IMR-90 (cell line): Measurements from ENCODE around the gene RND3. TPM values are rescaled to one million over a fixed set of nuclear protein-coding genes. Genes with fewer than 3 reads are reported as not detected.

Experiments used
- ATAC-seq: fragments of 200-7000 bp; cut with Tn5 transposase; 2 replicates; pipeline ENCODE4 v1.9.1; 2020; ENCODE audit warnings: low read depth, mild to moderate bottlenecking, moderate library complexity
- BruUV-seq: library from RNA; stranded (reverse); fragments of 400-500 nt; replicated peaks from 2 replicates; lab custom pipeline; 2021; lab: Mats Ljungman, UMichigan
- CTCF ChIA-PET: fragments of 300-600 bp; formaldehyde crosslinking; extraction: SDS; loops from one replicate; lab custom pipeline; 2021; ENCODE audit warnings: antibody characterized with exemption; lab: Yijun Ruan, JAX
- POLR2A ChIA-PET: fragments of 300-600 bp; sonication (Branson Sonifier 250); formaldehyde crosslinking; loops from one replicate; lab custom pipeline; 2022; ENCODE audit warnings: antibody characterized with exemption; ENCODE audit not compliant: unreplicated experiment; lab: Charles Lee
- DNase-seq: peaks from one replicate; pipeline ENCODE4 v3.0.0; 2013
- H2AFZ ChIP-seq: replicated peaks from 2 replicates; pipeline ENCODE3; 2013; ENCODE audit warnings: low read length, mild to moderate bottlenecking; ENCODE audit not compliant: poor library complexity
- H2AK5ac ChIP-seq: 2 replicates; pipeline ENCODE4 v1.6.1; 2013; ENCODE audit warnings: low read depth, low read length, inconsistent platforms
- H2AK9ac ChIP-seq: replicated peaks from 2 replicates; pipeline ENCODE3; 2013; ENCODE audit warnings: mild to moderate bottlenecking, low read depth, low read length, moderate library complexity; ENCODE audit not compliant: poor library complexity
- H2BK120ac ChIP-seq: 2 replicates; pipeline ENCODE4 v1.6.1; 2013; ENCODE audit warnings: low read depth, low read length, inconsistent platforms
- H2BK15ac ChIP-seq: 3 replicates; pipeline ENCODE4 v1.6.1; 2013; ENCODE audit warnings: low read depth, low read length, inconsistent platforms
- H2BK20ac ChIP-seq: 2 replicates; pipeline ENCODE4 v1.6.1; 2013; ENCODE audit warnings: low read depth, mild to moderate bottlenecking, inconsistent platforms, low read length, moderate library complexity
- H2BK5ac ChIP-seq: 2 replicates; pipeline ENCODE4 v1.6.1; 2013; ENCODE audit warnings: mild to moderate bottlenecking, low read depth, low read length, inconsistent platforms; ENCODE audit not compliant: poor library complexity, severe bottlenecking
- H3K14ac ChIP-seq: replicated peaks from 2 replicates; pipeline ENCODE4 v1.6.1; 2013; ENCODE audit warnings: low read depth, low read length, inconsistent platforms
- H3K18ac ChIP-seq: 2 replicates; pipeline ENCODE4 v1.6.1; 2013; ENCODE audit warnings: low read depth, low read length, control low read depth
- H3K23ac ChIP-seq: 2 replicates; pipeline ENCODE4 v1.6.1; 2013; ENCODE audit warnings: low read depth, low read length, inconsistent platforms
- H3K27ac ChIP-seq: 2 replicates; pipeline ENCODE4 v1.5.1; 2013; ENCODE audit warnings: mild to moderate bottlenecking, control low read depth, low read length; ENCODE audit not compliant: insufficient read depth
- H3K27me3 ChIP-seq: 2 replicates; pipeline ENCODE4 v1.6.1; 2013; ENCODE audit warnings: low read length; ENCODE audit not compliant: control insufficient read depth, insufficient read depth
- H3K36me3 ChIP-seq: 2 replicates; pipeline ENCODE4 v1.6.1; 2013; ENCODE audit warnings: low read length, mixed read lengths; ENCODE audit not compliant: control insufficient read depth, insufficient read depth
- H3K4ac ChIP-seq: 2 replicates; pipeline ENCODE4 v1.6.1; 2013; ENCODE audit warnings: low read depth, low read length, inconsistent platforms
- H3K4me1 ChIP-seq: 2 replicates; pipeline ENCODE4 v1.6.1; 2013; ENCODE audit warnings: low read length, mixed read lengths; ENCODE audit not compliant: control insufficient read depth, insufficient read depth
- H3K4me2 ChIP-seq: 2 replicates; pipeline ENCODE4 v1.6.1; 2013; ENCODE audit warnings: low read depth, mild to moderate bottlenecking, control low read depth, low read length, moderate library complexity
- H3K4me3 ChIP-seq: 2 replicates; pipeline ENCODE4 v1.5.1; 2013; ENCODE audit warnings: low read depth, mild to moderate bottlenecking, control low read depth, low read length, moderate library complexity; ENCODE audit not compliant: insufficient read depth
- H3K56ac ChIP-seq: 2 replicates; pipeline ENCODE4 v1.6.1; 2013; ENCODE audit warnings: low read length, inconsistent platforms; ENCODE audit not compliant: insufficient read depth; ENCODE audit errors: extremely low read depth
- H3K79me1 ChIP-seq, 2 experiments: 2 replicates each; pipeline ENCODE4 v1.6.1; 2013; ENCODE audit warnings: low read length in 2 of 2, inconsistent platforms in 1 of 2, low read depth in 1 of 2
- H3K9ac ChIP-seq: 2 replicates; pipeline ENCODE4 v1.6.1; 2013; ENCODE audit warnings: low read depth, low read length, control low read depth
- H3K9me1 ChIP-seq: 2 replicates; pipeline ENCODE4 v1.6.1; 2013; ENCODE audit warnings: low read length, inconsistent platforms; ENCODE audit not compliant: insufficient read depth
- H3K9me3 ChIP-seq: 2 replicates; pipeline ENCODE4 v1.6.1; 2013; ENCODE audit warnings: low read length; ENCODE audit not compliant: control insufficient read depth, insufficient read depth
- H4K20me1 ChIP-seq: 2 replicates; pipeline ENCODE4 v1.6.1; 2013; ENCODE audit warnings: low read length, inconsistent platforms; ENCODE audit not compliant: insufficient read depth
- H4K5ac ChIP-seq: 2 replicates; pipeline ENCODE4 v1.6.1; 2013; ENCODE audit warnings: mild to moderate bottlenecking, low read depth, low read length, control low read depth
- H4K8ac ChIP-seq, 2 experiments: 2 replicates each; pipeline ENCODE4 v1.6.1; 2013; ENCODE audit warnings: low read depth in 2 of 2, low read length in 2 of 2, control low read depth in 1 of 2, inconsistent platforms in 1 of 2
- H4K91ac ChIP-seq: 2 replicates; pipeline ENCODE4 v1.6.1; 2013; ENCODE audit warnings: low read depth, low read length, inconsistent platforms; ENCODE audit not compliant: insufficient read depth
- CEBPB ChIP-seq: IDR thresholded peaks from 2 replicates; pipeline ENCODE4 v1.6.1; 2012; ENCODE audit warnings: low read depth, low read length, improper control_type of control experiment
- CHD1 ChIP-seq: IDR thresholded peaks from 2 replicates; pipeline ENCODE4 v1.6.1; 2012; ENCODE audit warnings: low read depth, low read length, improper control_type of control experiment
- CTCF ChIP-seq: conservative IDR thresholded peaks from 2 replicates; pipeline ENCODE4 v1.5.1; 2012; ENCODE audit warnings: mild to moderate bottlenecking, low read depth, low read length, improper control_type of control experiment
- FOS ChIP-seq: fragments of 150-350 bp; IDR thresholded peaks from 2 replicates; pipeline ENCODE4 v1.6.1; 2016; ENCODE audit warnings: low read depth, low read length
- MAZ ChIP-seq: IDR thresholded peaks from 2 replicates; pipeline ENCODE4 v1.6.1; 2012; ENCODE audit warnings: low read depth, mild to moderate bottlenecking, low read length, improper control_type of control experiment, moderate library complexity, borderline replicate concordance
- MXI1 ChIP-seq: IDR thresholded peaks from 2 replicates; pipeline ENCODE4 v1.6.1; 2012; ENCODE audit warnings: low read depth, mild to moderate bottlenecking, low read length, moderate library complexity, borderline replicate concordance
- NFE2L2 ChIP-seq: fragments of 150-350 bp; IDR thresholded peaks from 2 replicates; pipeline ENCODE4 v1.6.1; 2016; ENCODE audit warnings: low read depth, mild to moderate bottlenecking, low read length
- POLR2A ChIP-seq: IDR thresholded peaks from 2 replicates; pipeline ENCODE4 v1.6.1; 2012; ENCODE audit warnings: mild to moderate bottlenecking, low read depth, low read length
- RAD21 ChIP-seq: IDR thresholded peaks from 2 replicates; pipeline ENCODE4 v1.6.1; 2012; ENCODE audit warnings: low read length, improper control_type of control experiment
- RCOR1 ChIP-seq: IDR thresholded peaks from 2 replicates; pipeline ENCODE4 v1.6.1; 2012; ENCODE audit warnings: mild to moderate bottlenecking, low read length, improper control_type of control experiment; ENCODE audit not compliant: insufficient replicate concordance
- RFX5 ChIP-seq: IDR thresholded peaks from 2 replicates; pipeline ENCODE4 v1.8.0; 2012; ENCODE audit warnings: low read depth, mild to moderate bottlenecking, low read length, moderate library complexity
- SMC3 ChIP-seq: fragments of 150-350 bp; IDR thresholded peaks from 2 replicates; pipeline ENCODE4 v1.6.1; 2016; ENCODE audit warnings: low read depth, mild to moderate bottlenecking, antibody characterized with exemption, low read length, moderate library complexity
- WGBS, 2 experiments: methylation state at CpG; one replicate each; pipeline versions ENCODE4 v1.1.5 to v1.1.7; 2013; ENCODE audit warnings: missing lambda C conversion rate in 2 of 2; ENCODE audit not compliant: insufficient read length in 1 of 2; ENCODE audit errors: extremely low coverage in 2 of 2; 5-methylcytosine and 5-hydroxymethylcytosine counted together
- dilution Hi-C: fragments of 300-500 bp; cut with HindIII; formaldehyde crosslinking; loops from one replicate; pipeline ENCODE4 v1.14.3; 2018; ENCODE audit warnings: low sequenced_read_pairs; ENCODE audit not compliant: unreplicated experiment
- in situ Hi-C: fragments of 300-500 bp; cut with MboI; formaldehyde crosslinking; loops from 3 replicates; pipeline ENCODE4 v1.14.3; 2019; ENCODE audit warnings: low sequenced_read_pairs, inconsistent platforms, mixed read lengths
- intact Hi-C: fragments of 100-400 bp; cut with micrococcal nuclease; formaldehyde crosslinking; loops from 2 replicates; pipeline ENCODE4 v1.10.0; 2022
- polyA plus RNA-seq, 3 experiments: library from polyadenylated mRNA; depleted of rRNA; stranded (reverse); fragments of >200 nt; gene quantifications; 2 replicates each; pipeline ENCODE4 v1.2.3, GENCODE V29; 2012; ENCODE audit warnings: low replicate concordance in 1 of 3
- total RNA-seq: library from RNA; depleted of rRNA; stranded (reverse); fragments of >200 nt; gene quantifications from 2 replicates; pipeline ENCODE4 v1.2.3, GENCODE V29; 2012
- TF ChIP-seq, protein P1 (sequence below): fragments of 150-350 bp; IDR thresholded peaks from 2 replicates; pipeline ENCODE4 v1.6.1; 2016; ENCODE audit warnings: low read depth, mild to moderate bottlenecking, low read length, moderate library complexity, borderline replicate concordance

The RND3 gene
- total and polyA plus RNA-seq, 2 of the 4 experiments (the other 2 are of a cell fraction) = 111 to 449 TPM

DNA sequence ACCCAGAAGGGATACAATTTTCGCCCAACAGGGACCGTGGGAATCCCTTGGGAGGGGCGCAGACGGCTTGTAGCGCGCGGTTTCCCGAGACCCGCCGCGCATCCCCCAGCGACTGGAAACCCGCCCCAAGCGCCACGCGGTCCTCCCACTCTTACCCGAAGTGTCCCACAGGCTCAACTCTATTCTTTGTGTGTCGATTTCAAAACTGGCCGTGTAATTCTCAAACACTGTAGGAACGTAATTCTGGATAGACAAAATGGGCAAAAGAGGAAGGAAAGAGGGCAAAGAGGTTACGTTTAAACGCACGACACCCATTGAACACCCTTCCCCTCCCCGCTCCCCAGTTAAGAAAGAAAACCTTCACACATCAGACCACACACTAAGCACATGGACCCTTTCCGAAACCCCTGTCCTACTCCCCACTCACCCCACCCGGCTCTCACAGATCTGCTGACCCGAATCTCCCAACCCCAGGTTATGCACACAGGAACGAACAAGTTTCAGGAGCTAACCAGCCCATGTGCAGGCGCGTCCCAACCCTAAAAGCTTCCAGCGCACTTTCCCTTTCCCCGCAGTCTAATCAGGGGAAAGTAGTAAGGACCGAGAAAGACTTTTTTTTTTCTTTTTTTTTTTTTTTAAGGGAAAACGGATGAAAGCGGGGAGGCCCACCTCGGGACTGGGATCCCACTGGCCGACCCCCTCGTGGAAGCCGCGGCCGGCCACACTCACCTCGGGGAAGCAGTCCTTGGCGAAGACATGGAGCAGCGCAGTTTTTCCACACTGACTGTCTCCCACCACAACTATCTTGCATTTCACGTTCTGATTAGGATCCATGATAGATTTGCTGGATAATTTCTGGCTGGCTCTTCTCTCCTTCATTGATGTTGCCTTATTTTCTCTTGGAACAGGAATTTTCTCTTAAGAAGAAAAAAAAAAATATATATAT is 655 bp downstream of the RND3 start:
- POLR2A ChIA-PET = interaction anchor here (0.6 to 2.3 kb wide), 5 partner anchors 10 to 194 kb away, joined by 3 to 8 read pairs (median 6); no protein-coding TSS in a partner anchor
- H3K14ac ChIP-seq = peak overlapping the region; percentile 100
- H3K36me3 ChIP-seq = peaks cover 38% of the 10 kb centered on the region
- H3K18ac ChIP-seq = peak overlapping the region; percentile 75
- H3K56ac ChIP-seq = peak overlapping the region; percentile 99
- H3K27me3 ChIP-seq = no peaks in the 10 kb centered on the region
- H3K4me3 ChIP-seq = peak overlapping the region; percentile 92
- peak overlapping the region; percentile 77 to 94 for H4K8ac ChIP-seq
- H4K91ac ChIP-seq = peak overlapping the region; percentile 87
- peak overlapping the region; percentile 68 for H4K5ac ChIP-seq
- peak overlapping the region; percentile 64; the same call in 1 of the 2 replicates for H2BK20ac ChIP-seq
- TSS peak; percentile 73 for BruUV-seq
- H3K4ac ChIP-seq = peak overlapping the region; percentile 98
- 0 out of 2 replicates have a peak, but pooled peaks cover 2% of the 10 kb centered on the region for H3K4me1 ChIP-seq
- H3K23ac ChIP-seq = peak overlapping the region; percentile 100
- H3K27ac ChIP-seq = peak overlapping the region; percentile 100
- H3K9me3 ChIP-seq = no peaks in the 10 kb centered on the region
- H2BK120ac ChIP-seq = peak overlapping the region; percentile 74
- peaks cover 28 to 33% of the 10 kb centered on the region in 2 experiments for H3K79me1 ChIP-seq
- peak overlapping the region; percentile 69 for H2AFZ ChIP-seq
- peak overlapping the region; percentile 100 for H3K9ac ChIP-seq
- CTCF ChIA-PET = interaction anchor here (0.7 kb wide), 2 partner anchors 127 to 842 kb away, joined by 3 to 6 read pairs; no protein-coding TSS in a partner anchor
- dilution Hi-C loops (no loop called here), in situ Hi-C loops (loop anchor here (5.0 to 10.0 kb wide), 3 partner anchors 40 to 568 kb away; no protein-coding TSS in a partner anchor), intact Hi-C loops (loop anchor here (1.0 to 5.0 kb wide), 9 partner anchors 42 to 675 kb away; no protein-coding TSS in a partner anchor)
- H3K9me1 ChIP-seq = peaks cover 4% of the 10 kb centered on the region; the same call in 1 of the 2 replicates
- DNase-seq = peak; percentile 24
- no peak overlapping the region; the same call in 1 of the 2 replicates for H3K4me2 ChIP-seq
- peak overlapping the region; percentile 66 for H2AK5ac ChIP-seq
- peak overlapping the region; percentile 98 for H2BK5ac ChIP-seq
- no peak for ATAC-seq
- 0% methylated on average over 2 of the region's 45 CpGs; no CpG with 5 or more reads in 1 of the 2 experiments for WGBS, 2 experiments
- H2AK9ac ChIP-seq = peak overlapping the region; percentile 94
- H4K20me1 ChIP-seq = peaks cover 56% of the 10 kb centered on the region
- H2BK15ac ChIP-seq = peak overlapping the region; percentile 29; the same call in 1 of the 3 replicates
- TF ChIP-seq POLR2A (peak; percentile 65), SMC3 (peak; percentile 1; the same call in 1 of the 2 replicates), MAZ (0 out of 2 replicates have a peak, but pooled peaks have one; percentile 12), RAD21 (peak; percentile 7; the same call in 1 of the 2 replicates), CTCF (no peak), MXI1 (peak; percentile 27; the same call in 1 of the 2 replicates), CHD1 (no peak; the same call in 1 of the 2 replicates), FOS (no peak), RFX5 (no peak), NFE2L2 (no peak), RCOR1 (no peak), CEBPB (no peak)
- TF ChIP-seq, protein P1, sequence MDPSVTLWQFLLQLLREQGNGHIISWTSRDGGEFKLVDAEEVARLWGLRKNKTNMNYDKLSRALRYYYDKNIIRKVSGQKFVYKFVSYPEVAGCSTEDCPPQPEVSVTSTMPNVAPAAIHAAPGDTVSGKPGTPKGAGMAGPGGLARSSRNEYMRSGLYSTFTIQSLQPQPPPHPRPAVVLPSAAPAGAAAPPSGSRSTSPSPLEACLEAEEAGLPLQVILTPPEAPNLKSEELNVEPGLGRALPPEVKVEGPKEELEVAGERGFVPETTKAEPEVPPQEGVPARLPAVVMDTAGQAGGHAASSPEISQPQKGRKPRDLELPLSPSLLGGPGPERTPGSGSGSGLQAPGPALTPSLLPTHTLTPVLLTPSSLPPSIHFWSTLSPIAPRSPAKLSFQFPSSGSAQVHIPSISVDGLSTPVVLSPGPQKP = no peak
